Measurements from ENCODE around the gene TRAPPC14.
"Not testable (repeated sequence)": the region's sequence is repeated elsewhere in the genome, so short reads cannot be mapped to it uniquely, and the experiment has no call there.

The TRAPPC14 gene

GRCh38 chr7:100153708-100154535 lies 4.6 kb downstream of the TRAPPC14 start:
- no peak for DNase-seq (ENCODE audit: low read depth)

GRCh38 chr7:100152937-100153666 lies 5.4 kb downstream of the TRAPPC14 start:
- DNase-seq (ENCODE audit: low read depth) = no peak

- DNase-seq (ENCODE audit: low read depth) = no peak
Observed at GRCh38 chr7:100152404-100152803, 6.1 kb downstream of the TRAPPC14 start.

GRCh38 chr7:100148559-100149328 lies 9.8 kb downstream of the TRAPPC14 start, which contains the start of gene LAMTOR4:
TSS of gene LAMTOR4 (plus strand) at chr7:100148918. CDS start at chr7:100148973, 55 bp downstream.
- DNase-seq (ENCODE audit: low read depth) = peak; percentile 93

- no peak for DNase-seq (ENCODE audit: low read depth)
Observed at GRCh38 chr7:100148225-100148558, 10.3 kb downstream of the TRAPPC14 start.

- no peak for DNase-seq (ENCODE audit: low read depth)
Observed at GRCh38 chr7:100147278-100147677, 11.2 kb downstream of the TRAPPC14 start.

GRCh38 chr7:100146350-100146749 lies 12.2 kb downstream of the TRAPPC14 start:
- not testable (repeated sequence) for DNase-seq (ENCODE audit: low read depth)

- DNase-seq (ENCODE audit: low read depth) = no peak
Observed at GRCh38 chr7:100142461-100142860, 16.1 kb downstream of the TRAPPC14 start.

GRCh38 chr7:100141555-100141949 lies 17.0 kb downstream of the TRAPPC14 start:
- no peak for DNase-seq (ENCODE audit: low read depth)

GRCh38 chr7:100137851-100138760 lies 20.4 kb downstream of the TRAPPC14 start:
- DNase-seq (ENCODE audit: low read depth) = no peak

- DNase-seq (ENCODE audit: low read depth) = no peak
Observed at GRCh38 chr7:100132697-100133151, 25.8 kb downstream of the TRAPPC14 start.

- no peak for DNase-seq (ENCODE audit: low read depth)
Observed at GRCh38 chr7:100132126-100132525, 26.4 kb downstream of the TRAPPC14 start.

- peak; percentile 64 for DNase-seq (ENCODE audit: low read depth)
Observed at GRCh38 chr7:100130608-100131453, 27.7 kb downstream of the TRAPPC14 start.

- DNase-seq (ENCODE audit: low read depth) = not testable (repeated sequence)
Observed at GRCh38 chr7:100130220-100130607, 28.3 kb downstream of the TRAPPC14 start.

GRCh38 chr7:100128637-100128963 lies 29.9 kb downstream of the TRAPPC14 start:
- no peak for DNase-seq (ENCODE audit: low read depth)

GRCh38 chr7:100127866-100128636 lies 30.5 kb downstream of the TRAPPC14 start:
- no peak for DNase-seq (ENCODE audit: low read depth)

GRCh38 chr7:100126931-100127865 lies 31.3 kb downstream of the TRAPPC14 start, which contains the start of gene MBLAC1:
TSS of gene MBLAC1 (plus strand) at chr7:100126967. CDS start at chr7:100127396, 429 bp downstream.
- peak; percentile 79 for DNase-seq (ENCODE audit: low read depth)

GRCh38 chr7:100126239-100126930 lies 32.1 kb downstream of the TRAPPC14 start:
- DNase-seq (ENCODE audit: low read depth) = no peak
